Transverse colon (tissue), 4 donors: Measurements from ENCODE around the gene SMC4. TPM values are rescaled to one million over a fixed set of nuclear protein-coding genes. Genes with fewer than 3 reads are reported as not detected.
"Not testable (repeated sequence)": the region's sequence is repeated elsewhere in the genome, so short reads cannot be mapped to it uniquely, and the experiment has no call there.

Experiments
- DNase-seq: peaks from one replicate; pipeline ENCODE4 v3.0.0-alpha.2; 2019
- H3K27ac ChIP-seq, 4 donors: fragments of 200-600 bp; sonication (generic); 2 replicates each; pipeline ENCODE4 v1.5.1; 2016 to 2018; ENCODE audit warnings: inconsistent platforms in 4 of 4
- H3K27me3 ChIP-seq: fragments of 200-600 bp; sonication (generic); 2 replicates; pipeline ENCODE4 v1.5.1; 2017; ENCODE audit warnings: inconsistent platforms
- H3K36me3 ChIP-seq, 4 donors: fragments of 200-600 bp; sonication (generic); 2 replicates each; pipeline ENCODE4 v1.5.1; 2017 to 2019; ENCODE audit warnings: inconsistent platforms in 4 of 4
- H3K4me1 ChIP-seq, 4 donors: fragments of 200-600 bp; sonication (generic); 2 replicates each; pipeline ENCODE4 v1.5.1; 2017 to 2020; ENCODE audit warnings: inconsistent platforms in 4 of 4
- H3K4me3 ChIP-seq, 4 donors: fragments of 200-600 bp; sonication (generic); 1 replicate in 1 of 4; 2 replicates in 3 of 4; pipeline versions ENCODE4 v1.5.1 to v1.6.1; 2017 to 2019; ENCODE audit warnings: inconsistent platforms in 4 of 4
- H3K9me3 ChIP-seq, 2 donors: fragments of 200-600 bp; sonication (generic); 2 replicates each; pipeline ENCODE4 v1.5.1; 2017 to 2019; ENCODE audit warnings: inconsistent platforms in 2 of 2
- EP300 ChIP-seq: sonication (generic); formaldehyde crosslinking; IDR thresholded peaks from one replicate; pipeline ENCODE4 v1.6.1; 2017; ENCODE audit warnings: antibody characterized with exemption, low read depth
- POLR2A ChIP-seq: fragments of 450-650 bp; IDR thresholded peaks from one replicate; pipeline ENCODE4 v1.6.1; 2016; ENCODE audit warnings: antibody characterized with exemption, mild to moderate bottlenecking, moderate library complexity
- POLR2AphosphoS5 ChIP-seq, 3 donors: sonication (generic); formaldehyde crosslinking; IDR thresholded peaks; one replicate each; pipeline ENCODE4 v1.6.1; 2016; ENCODE audit warnings: antibody characterized with exemption in 3 of 3
- WGBS, 2 donors: methylation state at CpG; one replicate each; pipeline ENCODE4 v1.1.5; 2018; ENCODE audit warnings: low coverage in 1 of 2; 5-methylcytosine and 5-hydroxymethylcytosine counted together
- in situ Hi-C, 4 donors: fragments of 200-750 bp; cut with MboI; loops; one replicate each; pipeline versions ENCODE4 v1.15.0 to v1.15.1; 2017; ENCODE audit warnings: low sequenced_read_pairs in 3 of 4, low pct_ligation_motif_present in 1 of 4, low pct_unique_long_range_greater_than_20kb in 1 of 4
- intact Hi-C: fragments of 100-400 bp; cut with DNase I; formaldehyde crosslinking; loops from one replicate; pipeline ENCODE4 v1.15.1; 2023; ENCODE audit warnings: low total_unique reads
- total RNA-seq, 4 donors: library from RNA; depleted of rRNA; stranded (reverse); fragments of >200 nt; gene quantifications; one replicate each; pipeline ENCODE4 v1.1.0, GENCODE V29; 2016
- TF ChIP-seq, protein P1 (sequence below), 5 experiments: fragments of 200-600 bp in 3 of 5; fragments of 450-650 bp in 2 of 5; sonication (generic) in 3 of 5; IDR thresholded peaks; 1 replicate in 2 of 5; 2 replicates in 3 of 5; pipeline ENCODE4 v1.5.1; 2016 to 2017; ENCODE audit warnings: antibody characterized with exemption in 5 of 5, inconsistent platforms in 3 of 5, mild to moderate bottlenecking in 2 of 5, moderate library complexity in 1 of 5

SMC4 gene
- total RNA-seq, 4 donors from 2014 or later = 29.4 to 263 (median 57.9) TPM

- peaks cover 0 to 25% (median 11%) of the 10 kb centered on the region in 4 donors for H3K4me1 ChIP-seq
- in situ Hi-C loops (no loop called here), intact Hi-C loops (no loop called here)
- DNase-seq = peak; percentile 96
- no peaks in the 10 kb centered on the region for H3K9me3 ChIP-seq
- H3K4me3 ChIP-seq = peak within 1 kb of the TSS; percentile 40 to 60 (median 50)
- H3K36me3 ChIP-seq = no peaks in the 10 kb centered on the region
- TF ChIP-seq, protein P1, sequence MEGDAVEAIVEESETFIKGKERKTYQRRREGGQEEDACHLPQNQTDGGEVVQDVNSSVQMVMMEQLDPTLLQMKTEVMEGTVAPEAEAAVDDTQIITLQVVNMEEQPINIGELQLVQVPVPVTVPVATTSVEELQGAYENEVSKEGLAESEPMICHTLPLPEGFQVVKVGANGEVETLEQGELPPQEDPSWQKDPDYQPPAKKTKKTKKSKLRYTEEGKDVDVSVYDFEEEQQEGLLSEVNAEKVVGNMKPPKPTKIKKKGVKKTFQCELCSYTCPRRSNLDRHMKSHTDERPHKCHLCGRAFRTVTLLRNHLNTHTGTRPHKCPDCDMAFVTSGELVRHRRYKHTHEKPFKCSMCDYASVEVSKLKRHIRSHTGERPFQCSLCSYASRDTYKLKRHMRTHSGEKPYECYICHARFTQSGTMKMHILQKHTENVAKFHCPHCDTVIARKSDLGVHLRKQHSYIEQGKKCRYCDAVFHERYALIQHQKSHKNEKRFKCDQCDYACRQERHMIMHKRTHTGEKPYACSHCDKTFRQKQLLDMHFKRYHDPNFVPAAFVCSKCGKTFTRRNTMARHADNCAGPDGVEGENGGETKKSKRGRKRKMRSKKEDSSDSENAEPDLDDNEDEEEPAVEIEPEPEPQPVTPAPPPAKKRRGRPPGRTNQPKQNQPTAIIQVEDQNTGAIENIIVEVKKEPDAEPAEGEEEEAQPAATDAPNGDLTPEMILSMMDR (IDR thresholded peaks at IDR 0.05) = no peak
- TF ChIP-seq EP300 (no peak), POLR2AphosphoS5 (IDR thresholded peaks at IDR 0.05) (peak; percentile 70 to 87 (median 80)), POLR2A (peak; percentile 78)
- 33% methylated on average over 68 of the region's 71 CpGs; no CpG with 5 or more reads in 1 of the 2 donors for WGBS, 2 donors
- H3K27ac ChIP-seq = peak within 1 kb of the TSS; percentile 79 to 89 (median 84)
- no peaks in the 10 kb centered on the region for H3K27me3 ChIP-seq
Observed at GRCh38 chr3:160449636-160450598, 50.5 kb downstream of the SMC4 start, which contains the start of gene TRIM59. TSS of gene TRIM59 (minus strand) at chr3:160449786. CDS start at chr3:160439183, 10,603 bp downstream.

- no peak overlapping the region for H3K4me3 ChIP-seq
- in situ Hi-C loops = no loop called here
Observed at GRCh38 chr3:160450846-160451245, 51.4 kb downstream of the SMC4 start.

GRCh38 chr3:160451602-160452001 lies 52.2 kb downstream of the SMC4 start:
- DNase-seq = no peak
- Histone ChIP-seq H3K27me3 (no peaks in the 10 kb centered on the region), H3K9me3 (no peaks in the 10 kb centered on the region), H3K27ac (no peak overlapping the region), H3K4me3 (no peak overlapping the region), H3K4me1 (peaks cover 0 to 25% (median 11%) of the 10 kb centered on the region in 4 donors), H3K36me3 (no peaks in the 10 kb centered on the region)
- WGBS, 2 donors = 76 to 80% methylated on average over 4 of the region's 4 CpGs
- TF ChIP-seq POLR2A (no peak), POLR2AphosphoS5 (IDR thresholded peaks at IDR 0.05) (no peak), EP300 (no peak)
- TF ChIP-seq, protein P1 (IDR thresholded peaks at IDR 0.05) = no peak
- in situ Hi-C loops = no loop called here
- intact Hi-C loops = no loop called here

More at GRCh38 chr3:160450846-160451245, 51.4 kb downstream of the SMC4 start:
- Histone ChIP-seq H3K36me3 (no peaks in the 10 kb centered on the region), H3K9me3 (no peaks in the 10 kb centered on the region), H3K4me1 (peaks cover 0 to 25% (median 11%) of the 10 kb centered on the region in 4 donors), H3K27me3 (no peaks in the 10 kb centered on the region), H3K27ac (no peak overlapping the region)
- DNase-seq = no peak
- WGBS, 2 donors = 65 to 100% methylated on average over 1 to 3 of the region's 3 CpGs
- intact Hi-C loops = no loop called here
- TF ChIP-seq POLR2A (no peak), EP300 (no peak), POLR2AphosphoS5 (IDR thresholded peaks at IDR 0.05) (no peak)
- TF ChIP-seq, protein P1 (IDR thresholded peaks at IDR 0.05) = no peak

DNA sequence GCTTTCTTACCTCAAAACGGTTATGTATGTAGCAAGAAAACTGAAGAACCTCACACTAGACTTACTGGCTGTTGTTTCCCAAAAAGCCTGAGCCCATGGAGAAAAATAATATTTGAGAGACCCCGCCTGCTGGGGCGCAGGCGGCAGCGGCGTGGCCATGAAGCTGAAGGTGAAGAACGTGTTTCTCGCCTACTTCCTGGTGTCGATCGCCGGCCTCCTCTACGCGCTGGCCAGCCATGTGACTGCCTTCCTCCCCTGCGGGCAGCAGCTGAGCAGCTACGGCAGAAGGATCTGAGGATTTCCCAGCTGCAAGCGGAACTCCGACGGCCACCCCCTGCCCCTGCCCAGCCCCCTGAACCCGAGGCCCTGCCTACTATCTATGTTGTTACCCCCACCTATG lies 52.8 kb downstream of the SMC4 start:
- in situ Hi-C loops, intact Hi-C loops, H3K9me3 ChIP-seq, H3K27me3 ChIP-seq, H3K4me3 ChIP-seq, H3K36me3 ChIP-seq, H3K27ac ChIP-seq, DNase-seq: not testable (repeated sequence)
- 92 to 97% methylated on average over 11 to 16 of the region's 19 CpGs for WGBS, 2 donors
- H3K4me1 ChIP-seq = peaks cover 0 to 23% (median 11%) of the 10 kb centered on the region in 4 donors
